HCT116 (cell line): ENCODE results near the gene FNDC8. TPM values are rescaled to one million over a fixed set of nuclear protein-coding genes. Genes with fewer than 3 reads are reported as not detected.

Experiments
- ATAC-seq: fragments of 200-7000 bp; cut with Tn5 transposase; 2 replicates; pipeline ENCODE4 v1.9.1; 2020; ENCODE audit warnings: mild to moderate bottlenecking, moderate library complexity
- BruUV-seq: library from RNA; stranded (reverse); fragments of 400-500 nt; replicated peaks from 2 replicates; lab custom pipeline; 2021; lab: Mats Ljungman, UMichigan
- CTCF ChIA-PET: fragments of 300-600 bp; sonication (Branson Sonifier 250); formaldehyde crosslinking; loops from one replicate; lab custom pipeline; 2021; ENCODE audit warnings: antibody characterized with exemption; lab: Charles Lee
- POLR2A ChIA-PET: fragments of 300-600, 350-600 bp; sonication (Branson Sonifier 250); formaldehyde crosslinking; loops from one replicate; lab custom pipeline; 2021; ENCODE audit warnings: antibody characterized with exemption; lab: Charles Lee
- RAD21 ChIA-PET, 2 experiments: fragments of 300-600 bp; sonication (Branson Sonifier 250); formaldehyde crosslinking; loops; one replicate each; lab custom pipeline; 2023; ENCODE audit warnings: low total read pairs in 2 of 2; ENCODE audit not compliant: uncharacterized antibody in 2 of 2, unreplicated experiment in 2 of 2, low non-redundant PET in 1 of 2; lab: Charles Lee
- DNase-seq: peaks from one replicate; pipeline ENCODE4 v3.0.0-alpha.2; 2010; ENCODE audit warnings: low read depth, low spot score
- H2AFZ ChIP-seq: fragments of 200-600 bp; shearing (Covaris generic), sonication (generic); 2 replicates; pipeline ENCODE4 v1.6.1; 2017; ENCODE audit warnings: low read depth, mixed run types, mixed read lengths, antibody characterized with exemption, low read length; ENCODE audit not compliant: poor library complexity, severe bottlenecking
- H3K27ac ChIP-seq: 2 replicates; pipeline ENCODE4 v1.5.1; 2012; ENCODE audit warnings: low read depth, low read length
- H3K27me3 ChIP-seq: fragments of 200-600 bp; sonication (generic); 2 replicates; pipeline ENCODE4 v1.6.1; 2016; ENCODE audit warnings: mixed run types, low read length, mixed read lengths; ENCODE audit not compliant: insufficient read depth
- H3K36me3 ChIP-seq, 2 experiments: fragments of 200-500 bp in 1 of 2; fragments of 200-600 bp in 1 of 2; sonication (Bioruptor generic) in 1 of 2; sonication (generic) in 1 of 2; 2 replicates each; pipeline versions ENCODE4 v1.5.1 to v1.6.1; 2014 to 2016; ENCODE audit warnings: low read length in 2 of 2, inconsistent platforms in 1 of 2, mixed read lengths in 1 of 2, mixed run types in 1 of 2; ENCODE audit not compliant: insufficient read depth in 2 of 2, control insufficient read depth in 1 of 2
- H3K4me1 ChIP-seq, 2 experiments: fragments of 200-600 bp in 1 of 2; sonication (generic) in 1 of 2; 2 replicates each; pipeline versions ENCODE4 v1.5.1 to v1.6.1; 2012 to 2017; ENCODE audit warnings: low read length in 2 of 2, inconsistent platforms in 1 of 2, mild to moderate bottlenecking in 1 of 2, mixed read lengths in 1 of 2, mixed run types in 1 of 2, moderate library complexity in 1 of 2; ENCODE audit not compliant: insufficient read depth in 2 of 2, control insufficient read depth in 1 of 2
- H3K4me2 ChIP-seq: fragments of 200-600 bp; sonication (generic); 2 replicates; pipeline ENCODE4 v1.6.1; 2017; ENCODE audit warnings: mixed run types, low read length, mixed read lengths
- H3K4me3 ChIP-seq, 2 experiments: fragments of 200-600 bp in 1 of 2; sonication (generic) in 1 of 2; replicated peaks in 1 of 2; 2 replicates each; pipeline ENCODE4 v1.5.1; 2011 to 2016; ENCODE audit warnings: low read length in 2 of 2, control low read depth in 1 of 2, low read depth in 1 of 2, mild to moderate bottlenecking in 1 of 2, mixed read lengths in 1 of 2, mixed run types in 1 of 2
- H3K79me2 ChIP-seq: fragments of 200-600 bp; sonication (generic); 2 replicates; pipeline ENCODE4 v1.6.1; 2017; ENCODE audit warnings: mild to moderate bottlenecking, mixed run types, low read length, moderate library complexity, mixed read lengths; ENCODE audit not compliant: insufficient read depth
- H3K9ac ChIP-seq: fragments of 200-600 bp; sonication (generic); 2 replicates; pipeline ENCODE4 v1.6.1; 2016; ENCODE audit warnings: low read length, mixed read lengths
- H3K9me2 ChIP-seq: fragments of 200-600 bp; sonication (generic), shearing (Covaris generic); 2 replicates; pipeline ENCODE4 v1.6.1; 2017; ENCODE audit warnings: mixed run types, mild to moderate bottlenecking, moderate library complexity; ENCODE audit not compliant: insufficient read depth
- H3K9me3 ChIP-seq, 2 experiments: fragments of 200-500 bp in 1 of 2; fragments of 200-600 bp in 1 of 2; sonication (Bioruptor generic) in 1 of 2; sonication (generic) in 1 of 2; 2 replicates each; pipeline ENCODE4 v1.6.1; 2014 to 2017; ENCODE audit warnings: low read length in 2 of 2, mixed read lengths in 2 of 2, inconsistent platforms in 1 of 2, low read depth in 1 of 2, mild to moderate bottlenecking in 1 of 2, mixed run types in 1 of 2, moderate library complexity in 1 of 2; ENCODE audit not compliant: control insufficient read depth in 1 of 2, insufficient read depth in 1 of 2
- H4K20me1 ChIP-seq: fragments of 200-600 bp; sonication (generic), shearing (Covaris generic); 2 replicates; pipeline ENCODE4 v1.6.1; 2017; ENCODE audit warnings: mixed run types, mild to moderate bottlenecking, moderate library complexity; ENCODE audit not compliant: insufficient read depth
- CBX3 ChIP-seq: IDR thresholded peaks from 2 replicates; pipeline ENCODE4 v1.6.1; 2012; ENCODE audit warnings: low read depth
- ELF1 ChIP-seq: IDR thresholded peaks from 2 replicates; pipeline ENCODE4 v1.6.1; 2012; ENCODE audit warnings: low read depth, borderline replicate concordance
- EZH2phosphoT487 ChIP-seq: fragments of 200-600 bp; IDR thresholded peaks from 2 replicates; pipeline ENCODE4 v1.6.1; 2018; ENCODE audit warnings: antibody characterized with exemption, borderline replicate concordance
- FOSL1 ChIP-seq: IDR thresholded peaks from 2 replicates; pipeline ENCODE4 v1.6.1; 2012; ENCODE audit warnings: low read depth
- JUND ChIP-seq: IDR thresholded peaks from 2 replicates; pipeline ENCODE4 v1.6.1; 2012
- POLR2A ChIP-seq: IDR thresholded peaks from 2 replicates; pipeline ENCODE4 v1.7.0; 2011; ENCODE audit warnings: borderline replicate concordance; ENCODE audit not compliant: insufficient read depth, insufficient read length; ENCODE audit errors: extremely low read depth
- POLR2AphosphoS5 ChIP-seq: IDR thresholded peaks from 2 replicates; pipeline ENCODE4 v1.6.1; 2011; ENCODE audit warnings: mild to moderate bottlenecking, low read depth, low read length, moderate library complexity
- RAD21 ChIP-seq: IDR thresholded peaks from 2 replicates; pipeline ENCODE4 v1.6.1; 2012; ENCODE audit warnings: low read depth, mild to moderate bottlenecking
- SIN3A ChIP-seq: IDR thresholded peaks from 2 replicates; pipeline ENCODE4 v1.6.1; 2012; ENCODE audit warnings: low read depth
- SP1 ChIP-seq: IDR thresholded peaks from 2 replicates; pipeline ENCODE4 v1.6.1; 2012; ENCODE audit warnings: low read depth
- SRF ChIP-seq: IDR thresholded peaks from 2 replicates; pipeline ENCODE4 v1.6.1; 2012; ENCODE audit warnings: low read depth
- TCF7L2 ChIP-seq: IDR thresholded peaks from 2 replicates; pipeline ENCODE4 v1.7.0; 2011; ENCODE audit warnings: borderline replicate concordance, inconsistent platforms; ENCODE audit not compliant: insufficient read depth, insufficient read length; ENCODE audit errors: extremely low read depth
- YY1 ChIP-seq: IDR thresholded peaks from 2 replicates; pipeline ENCODE4 v1.6.1; 2011; ENCODE audit warnings: low read length, low read depth, moderate library complexity, mild to moderate bottlenecking; ENCODE audit not compliant: insufficient replicate concordance; ENCODE audit errors: extremely low read depth
- ZFX ChIP-seq: fragments of 450-650 bp; IDR thresholded peaks from 2 replicates; pipeline ENCODE4 v1.6.1; 2017
- ZNF274 ChIP-seq: fragments of 200-500 bp; sonication (Bioruptor generic); IDR thresholded peaks from 2 replicates; pipeline ENCODE4 v1.6.1; 2014; ENCODE audit warnings: mild to moderate bottlenecking, low read depth, low read length, inconsistent platforms
- intact Hi-C: fragments of 100-400 bp; cut with micrococcal nuclease; formaldehyde crosslinking; loops from 2 replicates; pipeline ENCODE4 v1.10.0; 2022
- total RNA-seq: library from RNA; stranded (reverse); gene quantifications from one replicate; pipeline ENCODE4 v1.2.1, GENCODE V29; 2021; ENCODE audit not compliant: unreplicated experiment
- TF ChIP-seq, protein P1 (sequence below): IDR thresholded peaks from 2 replicates; pipeline ENCODE4 v1.6.1; 2012
- TF ChIP-seq, protein P2 (sequence below): IDR thresholded peaks from 2 replicates; pipeline ENCODE4 v1.6.1; 2012
- TF ChIP-seq, protein P3 (sequence below), 3 experiments: fragments of 200-600 bp in 1 of 3; sonication (generic) in 1 of 3; IDR thresholded peaks in 2 of 3; conservative IDR thresholded peaks in 1 of 3; 2 replicates each; pipeline ENCODE4 v1.5.1; 2012 to 2017; ENCODE audit warnings: low read depth in 2 of 3, low read length in 2 of 3, antibody characterized with exemption in 1 of 3, borderline replicate concordance in 1 of 3, control low read depth in 1 of 3, mild to moderate bottlenecking in 1 of 3, mixed read lengths in 1 of 3, mixed run types in 1 of 3, moderate library complexity in 1 of 3; ENCODE audit not compliant: insufficient read depth in 1 of 3

Gene FNDC8
- total RNA-seq, 1 experiment from 2014 or later, result not detected

DNA sequence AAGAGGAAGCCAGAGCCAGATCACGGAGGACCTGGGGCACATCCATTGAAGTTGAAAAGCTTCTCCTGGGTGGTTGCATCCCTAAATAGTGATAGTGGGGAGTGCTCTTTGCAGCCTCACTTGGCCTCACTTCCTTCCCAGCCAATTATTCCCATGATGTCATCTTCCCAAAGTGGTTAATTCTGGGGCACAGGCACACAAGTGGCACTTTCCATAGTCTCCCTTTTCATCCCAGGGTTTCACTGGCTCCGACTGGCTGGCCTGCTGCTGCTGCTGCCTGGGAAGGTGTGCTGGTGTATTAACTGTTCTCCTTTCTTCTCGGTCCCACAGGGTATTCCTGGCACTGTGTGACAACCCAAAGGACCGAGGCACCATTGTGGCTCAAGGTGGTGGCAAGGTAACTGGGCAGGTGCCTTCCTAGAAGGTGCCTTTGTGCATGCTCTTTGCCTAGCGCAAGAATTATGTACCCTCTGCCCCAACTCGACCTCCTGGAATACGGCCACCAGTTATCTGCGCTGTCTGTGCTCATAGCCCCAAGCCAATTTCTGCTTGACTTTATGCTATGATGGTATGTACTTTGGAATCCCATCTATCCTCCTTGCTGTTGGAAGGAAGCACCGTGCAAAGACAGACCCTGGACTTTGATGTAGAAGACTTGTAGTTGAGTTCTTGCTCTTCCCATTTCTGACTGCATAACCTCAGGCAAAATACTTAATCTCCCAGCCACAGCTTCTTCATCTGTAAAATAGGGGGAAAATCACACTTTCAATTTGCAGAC lies 54.4 kb downstream of the FNDC8 start:
- peaks cover 6% of the 10 kb centered on the region; the same call in 1 of the 2 replicates for H3K27me3 ChIP-seq
- ChIA-PET RAD21 (no interaction called here), CTCF (no interaction called here), POLR2A (interaction anchor here (0.8 kb wide), 1 partner anchor 10 kb away, joined by 3 read pairs; no protein-coding TSS in a partner anchor)
- no peak for ATAC-seq
- no peaks in the 10 kb centered on the region for H3K4me1 ChIP-seq
- no peaks in the 10 kb centered on the region for H3K79me2 ChIP-seq
- no peak overlapping the region for H3K4me3 ChIP-seq
- DNase-seq, result no peak
- no peak overlapping the region for H3K27ac ChIP-seq
- no peak overlapping the region for H3K4me2 ChIP-seq
- H3K9ac ChIP-seq, result no peak overlapping the region
- H3K9me3 ChIP-seq, result no peaks in the 10 kb centered on the region
- TF ChIP-seq SIN3A (no peak), TCF7L2 (no peak), POLR2A (no peak), RAD21 (no peak), ZFX (no peak), FOSL1 (no peak)
- TF ChIP-seq, protein P1, sequence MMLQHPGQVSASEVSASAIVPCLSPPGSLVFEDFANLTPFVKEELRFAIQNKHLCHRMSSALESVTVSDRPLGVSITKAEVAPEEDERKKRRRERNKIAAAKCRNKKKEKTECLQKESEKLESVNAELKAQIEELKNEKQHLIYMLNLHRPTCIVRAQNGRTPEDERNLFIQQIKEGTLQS, result no peak
- no peaks in the 10 kb centered on the region for H4K20me1 ChIP-seq
- no TSS peak for BruUV-seq
- H3K36me3 ChIP-seq, result no peaks in the 10 kb centered on the region
- no peak overlapping the region for H2AFZ ChIP-seq
- H3K9me2 ChIP-seq, result no peaks in the 10 kb centered on the region
- intact Hi-C loops, result loop anchor here (1.0 to 10.0 kb wide), 2 partner anchors 139 to 357 kb away; no protein-coding TSS in a partner anchor

DNA sequence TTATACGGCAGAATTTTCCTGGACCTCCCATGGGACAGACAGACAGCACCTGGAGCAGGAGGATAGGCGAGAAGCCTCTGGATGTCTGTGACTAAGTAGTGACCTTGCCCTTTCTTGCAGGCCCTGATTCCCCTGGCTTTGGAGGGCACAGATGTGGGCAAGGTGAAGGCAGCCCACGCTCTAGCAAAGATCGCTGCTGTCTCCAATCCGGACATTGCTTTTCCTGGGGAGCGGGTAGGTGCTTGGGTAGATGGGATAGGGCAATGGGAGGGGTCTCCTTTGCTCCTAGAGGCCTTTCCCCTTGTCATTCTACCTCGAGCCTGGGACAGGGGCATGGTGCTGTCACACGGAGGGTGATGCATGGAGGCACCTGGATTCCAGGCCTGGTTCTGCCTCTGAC lies 55.5 kb downstream of the FNDC8 start:
- no peak overlapping the region for H2AFZ ChIP-seq
- intact Hi-C loops, result loop anchor here (10.0 kb wide), 1 partner anchor 138 kb away; no protein-coding TSS in a partner anchor
- H3K9ac ChIP-seq, result no peak overlapping the region
- peaks cover 6% of the 10 kb centered on the region; the same call in 1 of the 2 replicates for H3K27me3 ChIP-seq
- no peaks in the 10 kb centered on the region for H4K20me1 ChIP-seq
- POLR2A ChIA-PET, result no interaction called here
- no peaks in the 10 kb centered on the region for H3K9me3 ChIP-seq
- no peak overlapping the region for H3K4me2 ChIP-seq
- no peak for ATAC-seq
- no peaks in the 10 kb centered on the region for H3K9me2 ChIP-seq
- H3K79me2 ChIP-seq, result no peaks in the 10 kb centered on the region
- no peaks in the 10 kb centered on the region for H3K36me3 ChIP-seq
- H3K4me3 ChIP-seq, result no peak overlapping the region
- CTCF ChIA-PET, result no interaction called here
- no peaks in the 10 kb centered on the region for H3K4me1 ChIP-seq
- no peak for DNase-seq
- no peak overlapping the region for H3K27ac ChIP-seq
- no TSS peak for BruUV-seq
- RAD21 ChIA-PET, result no interaction called here
- TF ChIP-seq ELF1 (no peak), JUND (no peak), YY1 (no peak), CBX3 (no peak), EZH2phosphoT487 (no peak), RAD21 (no peak), POLR2A (no peak), ZNF274 (no peak), SP1 (no peak), SRF (no peak), ZFX (no peak), POLR2AphosphoS5 (no peak), FOSL1 (no peak)
- TF ChIP-seq, protein P2, sequence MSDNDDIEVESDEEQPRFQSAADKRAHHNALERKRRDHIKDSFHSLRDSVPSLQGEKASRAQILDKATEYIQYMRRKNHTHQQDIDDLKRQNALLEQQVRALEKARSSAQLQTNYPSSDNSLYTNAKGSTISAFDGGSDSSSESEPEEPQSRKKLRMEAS, result no peak
- TF ChIP-seq, protein P3, sequence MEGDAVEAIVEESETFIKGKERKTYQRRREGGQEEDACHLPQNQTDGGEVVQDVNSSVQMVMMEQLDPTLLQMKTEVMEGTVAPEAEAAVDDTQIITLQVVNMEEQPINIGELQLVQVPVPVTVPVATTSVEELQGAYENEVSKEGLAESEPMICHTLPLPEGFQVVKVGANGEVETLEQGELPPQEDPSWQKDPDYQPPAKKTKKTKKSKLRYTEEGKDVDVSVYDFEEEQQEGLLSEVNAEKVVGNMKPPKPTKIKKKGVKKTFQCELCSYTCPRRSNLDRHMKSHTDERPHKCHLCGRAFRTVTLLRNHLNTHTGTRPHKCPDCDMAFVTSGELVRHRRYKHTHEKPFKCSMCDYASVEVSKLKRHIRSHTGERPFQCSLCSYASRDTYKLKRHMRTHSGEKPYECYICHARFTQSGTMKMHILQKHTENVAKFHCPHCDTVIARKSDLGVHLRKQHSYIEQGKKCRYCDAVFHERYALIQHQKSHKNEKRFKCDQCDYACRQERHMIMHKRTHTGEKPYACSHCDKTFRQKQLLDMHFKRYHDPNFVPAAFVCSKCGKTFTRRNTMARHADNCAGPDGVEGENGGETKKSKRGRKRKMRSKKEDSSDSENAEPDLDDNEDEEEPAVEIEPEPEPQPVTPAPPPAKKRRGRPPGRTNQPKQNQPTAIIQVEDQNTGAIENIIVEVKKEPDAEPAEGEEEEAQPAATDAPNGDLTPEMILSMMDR (IDR thresholded peaks at IDR 0.05 in 2 of 3, conservative IDR thresholded peaks at IDR 0.05 in 1 of 3; ENCODE audit: borderline replicate concordance in 1 of 3, insufficient read depth in 1 of 3, low read depth in 2 of 3, low read length in 2 of 3), result no peak
- TF ChIP-seq, protein P1, result no peak
